Fibroblast of villous mesenchyme (primary cell): ENCODE results near the gene SNN. TPM values are rescaled to one million over a fixed set of nuclear protein-coding genes. Genes with fewer than 3 reads are reported as not detected.

Source experiments
- DNase-seq: peaks from one replicate; pipeline ENCODE4 v3.0.0-alpha.2; 2010; ENCODE audit warnings: low read depth
- H3K4me3 ChIP-seq: 2 replicates; pipeline ENCODE4 v1.5.1; 2011; ENCODE audit warnings: low read depth, mild to moderate bottlenecking, low read length
- CTCF ChIP-seq: IDR thresholded peaks from 2 replicates; pipeline ENCODE4 v1.5.1; 2012; ENCODE audit warnings: low read depth, mild to moderate bottlenecking, low read length; ENCODE audit not compliant: insufficient read depth
- total RNA-seq: library from RNA; depleted of rRNA; stranded (reverse); fragments of >200 nt; gene quantifications from 2 replicates; pipeline ENCODE4 v1.2.3, GENCODE V29; 2012

SNN gene
- total RNA-seq, 1 donor = 13.0 TPM

DNA sequence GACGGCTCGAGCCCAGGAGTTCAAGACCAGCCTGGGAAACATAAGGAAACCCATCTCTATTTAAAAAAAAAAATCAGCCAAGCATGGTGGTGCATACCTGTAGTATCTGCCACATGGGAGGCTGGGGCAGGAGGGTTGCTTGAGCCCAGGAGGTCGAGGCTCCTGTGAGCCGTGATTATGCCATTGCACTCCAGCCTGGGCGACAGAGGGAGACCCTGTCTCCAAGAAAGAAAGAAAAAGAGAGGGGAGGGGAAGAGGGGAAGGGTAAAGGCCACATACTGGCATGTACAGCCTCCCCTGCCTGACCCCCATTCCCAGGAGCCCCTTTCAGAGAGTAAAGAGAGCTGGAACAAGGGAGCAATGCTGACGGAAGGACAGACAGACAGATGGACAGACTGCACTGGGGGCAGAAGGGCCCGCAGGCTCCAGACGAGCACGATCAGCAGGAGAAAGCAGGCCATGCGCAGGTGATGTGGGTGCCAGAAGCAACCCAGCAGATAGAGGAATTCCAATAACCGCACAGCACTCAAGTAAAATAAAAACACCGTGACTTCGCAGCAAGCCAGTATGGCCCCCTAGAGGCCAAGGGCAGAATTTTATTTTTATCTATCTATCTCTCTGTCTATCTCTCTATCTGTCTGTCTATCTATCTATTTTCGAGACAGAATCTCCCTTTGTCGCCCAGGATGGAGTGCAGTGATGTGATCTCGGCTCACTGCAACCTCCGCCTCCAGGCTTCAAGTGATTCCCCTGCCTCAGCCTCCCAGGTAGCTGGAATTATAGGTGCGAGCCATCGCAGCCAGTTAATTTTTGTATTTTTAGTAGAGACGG lies 27.1 kb upstream of the SNN start:
- TF ChIP-seq CTCF = peak; percentile 80
- peak; percentile 86 for DNase-seq
- no peak overlapping the region for H3K4me3 ChIP-seq

DNA sequence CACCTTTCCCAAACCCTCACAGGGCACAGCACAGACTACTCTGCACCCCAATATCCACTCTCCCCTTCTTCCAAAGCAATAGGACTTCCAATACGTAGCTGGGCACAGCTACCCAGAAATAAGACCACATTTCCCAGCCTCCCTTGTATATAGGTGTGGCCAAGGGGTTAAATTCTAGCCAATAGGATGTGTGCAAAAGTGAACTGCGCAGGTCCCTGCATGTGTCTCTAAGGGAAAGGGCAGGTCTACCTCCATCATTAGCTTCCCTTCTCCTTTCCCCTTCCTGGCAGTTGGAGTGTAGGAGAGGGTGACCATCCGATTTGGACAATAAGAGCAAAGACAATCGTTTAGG lies 25.5 kb upstream of the SNN start:
- no peak overlapping the region for H3K4me3 ChIP-seq
- no peak for DNase-seq
- TF ChIP-seq CTCF = no peak

GRCh38 chr16:11649276-11649675 lies 19.0 kb upstream of the SNN start:
- no peak for DNase-seq
- TF ChIP-seq CTCF = no peak
- H3K4me3 ChIP-seq = no peak overlapping the region

DNA sequence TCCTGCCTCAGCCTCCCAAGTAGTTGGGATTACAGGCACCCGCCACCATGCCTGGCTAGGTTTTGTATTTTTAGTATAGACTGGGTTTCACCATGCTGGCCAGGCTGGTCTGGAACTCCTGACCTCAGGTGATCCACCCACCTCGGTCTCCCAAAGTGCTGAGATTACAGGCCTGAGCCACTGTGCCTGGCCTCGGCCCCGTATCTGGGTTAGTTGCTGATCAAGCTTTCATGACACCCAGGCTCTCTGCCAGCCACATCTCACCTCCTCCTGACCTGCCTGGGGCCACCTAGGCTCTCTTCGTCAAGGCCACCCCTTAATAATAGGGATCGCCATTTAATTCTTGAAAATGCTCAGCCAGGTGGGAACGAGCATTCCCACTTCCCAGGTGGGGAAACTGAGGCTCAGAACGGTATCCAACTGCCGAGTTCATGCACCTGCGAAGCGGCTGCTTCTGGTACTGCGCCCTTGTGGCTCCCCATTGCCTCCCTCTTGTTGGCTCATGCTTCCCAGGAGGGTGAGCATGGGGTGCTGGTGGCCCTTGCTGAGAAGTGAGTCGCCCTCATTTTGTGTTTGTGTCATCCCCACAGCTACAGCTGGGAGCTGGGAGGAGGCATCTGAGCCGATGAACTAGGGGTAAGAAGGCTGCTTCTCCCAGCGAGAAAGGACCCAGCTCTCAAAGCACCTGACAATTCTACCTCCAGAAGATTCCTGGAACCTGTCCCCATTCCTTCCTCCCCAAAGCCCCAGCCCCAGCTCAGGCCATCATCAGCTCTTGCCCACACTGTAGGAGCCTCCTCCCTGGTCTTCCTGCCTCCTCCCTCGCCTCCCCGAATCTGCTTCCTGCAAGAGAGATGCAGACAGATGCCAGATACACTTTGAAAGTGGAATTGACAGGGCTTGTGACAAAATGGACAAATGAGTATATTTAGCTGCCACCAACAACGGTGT lies 17.3 kb upstream of the SNN start:
- H3K4me3 ChIP-seq = no peak overlapping the region
- no peak for DNase-seq
- no peak for TF ChIP-seq CTCF

GRCh38 chr16:11651796-11652195 lies 16.5 kb upstream of the SNN start:
- TF ChIP-seq CTCF = no peak
- DNase-seq = no peak
- H3K4me3 ChIP-seq = no peak overlapping the region

- TF ChIP-seq CTCF = no peak
- DNase-seq = no peak
- H3K4me3 ChIP-seq = no peak overlapping the region
These were observed 12.6 kb upstream of the SNN start for GRCh38 chr16:11655655-11656054.
